Measurements from ENCODE around the gene TRAPPC10.

DNA sequence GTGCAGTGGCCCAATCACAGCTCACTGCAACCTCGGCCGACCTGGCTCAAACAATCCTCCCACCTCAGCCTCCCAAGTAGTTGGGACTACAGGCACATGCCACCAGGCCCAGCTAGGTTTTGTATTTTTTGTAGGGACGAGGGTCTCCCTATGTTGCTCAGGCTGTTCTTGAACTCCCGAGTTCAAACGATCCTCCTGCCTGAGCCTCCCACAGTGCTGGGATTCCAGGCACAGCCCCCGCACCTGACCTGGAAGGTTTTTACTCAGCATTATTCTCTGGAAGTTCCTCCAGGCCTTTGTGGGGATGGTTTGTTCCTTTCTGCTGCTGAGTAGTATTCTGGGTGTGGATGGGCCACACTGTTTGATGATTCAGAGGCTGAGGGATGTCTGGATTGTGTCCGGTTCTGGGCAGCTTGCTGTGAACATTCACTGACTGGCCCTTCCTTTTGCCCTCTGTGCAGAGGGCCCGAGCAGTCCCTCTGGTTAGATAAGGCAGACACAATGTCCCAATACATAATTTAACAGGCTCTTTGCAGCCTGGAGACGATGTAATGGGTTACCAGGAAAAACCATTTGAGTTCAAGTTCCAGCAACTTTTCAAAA lies 6.0 kb upstream of the TRAPPC10 start:
- TF ChIP-seq, protein P1, sequence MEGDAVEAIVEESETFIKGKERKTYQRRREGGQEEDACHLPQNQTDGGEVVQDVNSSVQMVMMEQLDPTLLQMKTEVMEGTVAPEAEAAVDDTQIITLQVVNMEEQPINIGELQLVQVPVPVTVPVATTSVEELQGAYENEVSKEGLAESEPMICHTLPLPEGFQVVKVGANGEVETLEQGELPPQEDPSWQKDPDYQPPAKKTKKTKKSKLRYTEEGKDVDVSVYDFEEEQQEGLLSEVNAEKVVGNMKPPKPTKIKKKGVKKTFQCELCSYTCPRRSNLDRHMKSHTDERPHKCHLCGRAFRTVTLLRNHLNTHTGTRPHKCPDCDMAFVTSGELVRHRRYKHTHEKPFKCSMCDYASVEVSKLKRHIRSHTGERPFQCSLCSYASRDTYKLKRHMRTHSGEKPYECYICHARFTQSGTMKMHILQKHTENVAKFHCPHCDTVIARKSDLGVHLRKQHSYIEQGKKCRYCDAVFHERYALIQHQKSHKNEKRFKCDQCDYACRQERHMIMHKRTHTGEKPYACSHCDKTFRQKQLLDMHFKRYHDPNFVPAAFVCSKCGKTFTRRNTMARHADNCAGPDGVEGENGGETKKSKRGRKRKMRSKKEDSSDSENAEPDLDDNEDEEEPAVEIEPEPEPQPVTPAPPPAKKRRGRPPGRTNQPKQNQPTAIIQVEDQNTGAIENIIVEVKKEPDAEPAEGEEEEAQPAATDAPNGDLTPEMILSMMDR (IDR thresholded peaks at IDR 0.05): no peak
- TF ChIP-seq POLR2AphosphoS5 (IDR thresholded peaks at IDR 0.05): peak; percentile 53
